OCI-LY3 (cell line): ENCODE measurements around the gene FLYWCH1.

Experiments used
- CTCF ChIP-seq: fragments of 200-600, 300-600 bp; sonication (generic); IDR thresholded peaks from 2 replicates; pipeline ENCODE4 v1.5.1; 2014; ENCODE audit warnings: antibody characterized with exemption, low read length, low read depth
- EZH2phosphoT487 ChIP-seq: fragments of 200-600 bp; shearing (Covaris generic); IDR thresholded peaks from 2 replicates; pipeline ENCODE4 v1.6.1; 2018; ENCODE audit warnings: antibody characterized with exemption, mixed run types, low read depth

- TF ChIP-seq CTCF, result no peak
- TF ChIP-seq EZH2phosphoT487, result no peak
Measured at GRCh38 chr16:2980227-2981176, 68.8 kb downstream of the FLYWCH1 start, which contains the start of gene PKMYT1.
